ENCODE data around the gene CCND2.

CCND2 gene

GRCh38 chr12:4308334-4308950, 34.9 kb downstream of the CCND2 start:
- H3K27ac ChIP-seq (ENCODE audit: low read length), result no peak overlapping the region
- H3K4me3 ChIP-seq (ENCODE audit: low read length), result no peak overlapping the region
- DNase-seq (ENCODE audit: low read depth, low spot score), result no peak
- no peaks in the 10 kb centered on the region for H3K9me3 ChIP-seq (ENCODE audit: control insufficient read depth, insufficient read depth, low read length)
- H3K27me3 ChIP-seq (ENCODE audit: control insufficient read depth, insufficient read depth, low read length), result no peaks in the 10 kb centered on the region
- peaks cover 5% of the 10 kb centered on the region; the same call in 1 of the 2 replicates for H3K4me1 ChIP-seq (ENCODE audit: control insufficient read depth, insufficient read depth, low read length)
- peaks cover 3% of the 10 kb centered on the region; the same call in 1 of the 2 replicates for H3K36me3 ChIP-seq (ENCODE audit: control insufficient read depth, insufficient read depth, low read length)
- no CpG with 5 or more reads among the region's 14 CpGs for WGBS (ENCODE audit: insufficient coverage, insufficient read length)

- H3K36me3 ChIP-seq (ENCODE audit: control insufficient read depth, insufficient read depth, low read length), result no peaks in the 10 kb centered on the region
- DNase-seq (ENCODE audit: low read depth, low spot score), result no peak
- H3K27ac ChIP-seq (ENCODE audit: low read length), result no peak overlapping the region
- no peaks in the 10 kb centered on the region for H3K27me3 ChIP-seq (ENCODE audit: control insufficient read depth, insufficient read depth, low read length)
- WGBS (ENCODE audit: insufficient coverage, insufficient read length), result no CpG with 5 or more reads among the region's 5 CpGs
- no peak overlapping the region for H3K4me3 ChIP-seq (ENCODE audit: low read length)
- peaks cover 5% of the 10 kb centered on the region; the same call in 1 of the 2 replicates for H3K4me1 ChIP-seq (ENCODE audit: control insufficient read depth, insufficient read depth, low read length)
- no peaks in the 10 kb centered on the region for H3K9me3 ChIP-seq (ENCODE audit: control insufficient read depth, insufficient read depth, low read length)
These were observed 38.2 kb downstream of the CCND2 start for GRCh38 chr12:4311776-4312175.

GRCh38 chr12:4312251-4312650, 38.7 kb downstream of the CCND2 start:
- H3K27me3 ChIP-seq (ENCODE audit: control insufficient read depth, insufficient read depth, low read length), result no peaks in the 10 kb centered on the region
- WGBS (ENCODE audit: insufficient coverage, insufficient read length), result no CpG with 5 or more reads among the region's 2 CpGs
- DNase-seq (ENCODE audit: low read depth, low spot score), result no peak
- peaks cover 2% of the 10 kb centered on the region; the same call in 1 of the 2 replicates for H3K4me1 ChIP-seq (ENCODE audit: control insufficient read depth, insufficient read depth, low read length)
- no peak overlapping the region for H3K4me3 ChIP-seq (ENCODE audit: low read length)
- no peaks in the 10 kb centered on the region for H3K9me3 ChIP-seq (ENCODE audit: control insufficient read depth, insufficient read depth, low read length)
- no peak overlapping the region for H3K27ac ChIP-seq (ENCODE audit: low read length)
- H3K36me3 ChIP-seq (ENCODE audit: control insufficient read depth, insufficient read depth, low read length), result no peaks in the 10 kb centered on the region

- Histone ChIP-seq H3K4me3 (ENCODE audit: low read length) (peak overlapping the region; percentile 48; the same call in 1 of the 2 replicates), H3K4me1 (ENCODE audit: control insufficient read depth, insufficient read depth, low read length) (no peaks in the 10 kb centered on the region), H3K36me3 (ENCODE audit: control insufficient read depth, insufficient read depth, low read length) (no peaks in the 10 kb centered on the region), H3K27ac (ENCODE audit: low read length) (no peak overlapping the region), H3K9me3 (ENCODE audit: control insufficient read depth, insufficient read depth, low read length) (no peaks in the 10 kb centered on the region), H3K27me3 (ENCODE audit: control insufficient read depth, insufficient read depth, low read length) (no peaks in the 10 kb centered on the region)
- DNase-seq (ENCODE audit: low read depth, low spot score), result no peak
- WGBS (ENCODE audit: insufficient coverage, insufficient read length), result no CpG with 5 or more reads among the region's 13 CpGs
These were observed 46.9 kb downstream of the CCND2 start for GRCh38 chr12:4320497-4320852.

GRCh38 chr12:4320853-4321701, 47.5 kb downstream of the CCND2 start, which contains the start of gene TIGAR:
Gene TIGAR (plus strand): TSS chr12:4321213. CDS start chr12:4321272, 59 bp downstream.
- H3K4me1 ChIP-seq (ENCODE audit: control insufficient read depth, insufficient read depth, low read length), result no peaks in the 10 kb centered on the region
- H3K36me3 ChIP-seq (ENCODE audit: control insufficient read depth, insufficient read depth, low read length), result no peaks in the 10 kb centered on the region
- peak; percentile 79 for DNase-seq (ENCODE audit: low read depth, low spot score)
- H3K27ac ChIP-seq (ENCODE audit: low read length), result no peak within 1 kb of the TSS
- H3K27me3 ChIP-seq (ENCODE audit: control insufficient read depth, insufficient read depth, low read length), result no peaks in the 10 kb centered on the region
- peak within 1 kb of the TSS; percentile 83 for H3K4me3 ChIP-seq (ENCODE audit: low read length)
- WGBS (ENCODE audit: insufficient coverage, insufficient read length), result no CpG with 5 or more reads among the region's 76 CpGs
- no peaks in the 10 kb centered on the region for H3K9me3 ChIP-seq (ENCODE audit: control insufficient read depth, insufficient read depth, low read length)

GRCh38 chr12:4322726-4323125, 49.2 kb downstream of the CCND2 start:
- H3K9me3 ChIP-seq (ENCODE audit: control insufficient read depth, insufficient read depth, low read length), result no peaks in the 10 kb centered on the region
- no CpG with 5 or more reads among the region's 5 CpGs for WGBS (ENCODE audit: insufficient coverage, insufficient read length)
- H3K27ac ChIP-seq (ENCODE audit: low read length), result no peak overlapping the region
- no peaks in the 10 kb centered on the region for H3K36me3 ChIP-seq (ENCODE audit: control insufficient read depth, insufficient read depth, low read length)
- DNase-seq (ENCODE audit: low read depth, low spot score), result no peak
- H3K27me3 ChIP-seq (ENCODE audit: control insufficient read depth, insufficient read depth, low read length), result no peaks in the 10 kb centered on the region
- no peaks in the 10 kb centered on the region for H3K4me1 ChIP-seq (ENCODE audit: control insufficient read depth, insufficient read depth, low read length)
- H3K4me3 ChIP-seq (ENCODE audit: low read length), result no peak overlapping the region

All from iPS DF 6.9 (cell line).